GM21619 (cell line): ENCODE measurements around the gene FGF4.
"Not testable (repeated sequence)": the region's sequence is repeated elsewhere in the genome, so short reads cannot be mapped to it uniquely, and the experiment has no call there.

Experiments
- ATAC-seq: cut with Tn5 transposase; IDR thresholded peaks from one replicate; pipeline ENCODE4 v1.9.1; 2021; ENCODE audit not compliant: unreplicated experiment

The FGF4 gene

GRCh38 chr11:69774354-69775162 lies 583 bp downstream of the FGF4 start:
- no peak for ATAC-seq

- ATAC-seq: no peak
These were observed 1.4 kb downstream of the FGF4 start for GRCh38 chr11:69773626-69774353.

- ATAC-seq: no peak
These were observed 3.7 kb downstream of the FGF4 start for GRCh38 chr11:69771466-69771865.

- no peak for ATAC-seq
These were observed 4.6 kb downstream of the FGF4 start for GRCh38 chr11:69770540-69770939.

- no peak for ATAC-seq
These were observed 9.6 kb downstream of the FGF4 start for GRCh38 chr11:69765498-69765995.

- ATAC-seq: not testable (repeated sequence)
These were observed 10.2 kb downstream of the FGF4 start for GRCh38 chr11:69764918-69765317.

- no peak for ATAC-seq
These were observed 14.8 kb downstream of the FGF4 start for GRCh38 chr11:69760319-69760718.

GRCh38 chr11:69752890-69753289 lies 22.3 kb downstream of the FGF4 start:
- ATAC-seq: no peak

GRCh38 chr11:69750875-69751597 lies 24.1 kb downstream of the FGF4 start:
- ATAC-seq: no peak

GRCh38 chr11:69750108-69750850 lies 24.9 kb downstream of the FGF4 start:
- ATAC-seq: no peak

- no peak for ATAC-seq
These were observed 26.5 kb downstream of the FGF4 start for GRCh38 chr11:69748637-69749036.

GRCh38 chr11:69746752-69747742 lies 28.1 kb downstream of the FGF4 start:
- no peak for ATAC-seq

GRCh38 chr11:69746140-69746539 lies 29.0 kb downstream of the FGF4 start:
- ATAC-seq: no peak

GRCh38 chr11:69745201-69745600 lies 29.9 kb downstream of the FGF4 start:
- no peak for ATAC-seq

GRCh38 chr11:69744435-69744834 lies 30.7 kb downstream of the FGF4 start:
- ATAC-seq: no peak

GRCh38 chr11:69734841-69735240 lies 40.3 kb downstream of the FGF4 start:
- no peak for ATAC-seq

- no peak for ATAC-seq
These were observed 40.8 kb downstream of the FGF4 start for GRCh38 chr11:69734367-69734766.

GRCh38 chr11:69732910-69733309 lies 42.2 kb downstream of the FGF4 start:
- ATAC-seq: no peak

GRCh38 chr11:69731110-69731509 lies 44.0 kb downstream of the FGF4 start:
- no peak for ATAC-seq

- no peak for ATAC-seq
These were observed 44.6 kb downstream of the FGF4 start for GRCh38 chr11:69730500-69730899.
